ENCODE data around the gene MRPL36.

MRPL36 gene

DNA sequence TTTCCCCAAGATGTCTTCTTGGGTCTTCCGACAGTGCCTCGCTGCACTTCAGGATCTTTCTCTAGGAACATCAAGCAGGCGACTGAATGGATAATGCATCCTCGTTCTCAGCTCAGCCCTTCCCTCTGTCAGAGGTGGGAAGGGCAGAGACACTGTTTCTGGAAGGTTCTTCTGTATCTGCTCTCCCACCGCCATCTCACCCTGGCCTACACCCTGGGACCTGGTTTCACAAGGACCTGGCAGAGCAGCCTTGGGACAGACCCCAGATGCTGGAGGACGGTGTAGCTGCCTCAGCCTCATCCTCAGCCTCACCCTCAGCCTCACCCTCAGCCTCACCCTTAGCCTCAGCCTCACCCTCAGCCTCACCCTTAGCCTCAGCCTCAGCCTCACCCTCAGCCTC lies 18.5 kb downstream of the MRPL36 start:
- Histone ChIP-seq H2BK120ac (ENCODE audit: low read depth, low read length) (no peak overlapping the region), H3K23ac (ENCODE audit: low read length in 2 of 2) (no peak overlapping the region), H3K4me3 (ENCODE audit: insufficient read depth in 1 of 2, low read depth in 1 of 2, low read length in 2 of 2) (no peak overlapping the region), H3K4me1 (ENCODE audit: control insufficient read depth, insufficient read depth, low read depth, low read length) (peaks cover 7% of the 10 kb centered on the region), H3K9ac (ENCODE audit: low read length) (no peak overlapping the region), H3K27ac (ENCODE audit: low read length, poor library complexity, severe bottlenecking) (no peak overlapping the region), H2BK12ac (ENCODE audit: low read length in 2 of 2) (no peak overlapping the region), H3K18ac (ENCODE audit: low read depth in 1 of 2, low read length in 2 of 2) (no peak overlapping the region), H2BK5ac (ENCODE audit: low read depth, low read length, poor library complexity, severe bottlenecking) (no peak overlapping the region), H4K91ac (ENCODE audit: low read length) (no peak overlapping the region), H2AK5ac (ENCODE audit: low read length, severe bottlenecking) (no peak overlapping the region), H3K27me3 (ENCODE audit: control insufficient read depth in 1 of 2, insufficient read depth in 1 of 2, low read length in 2 of 2) (peaks cover 21 to 35% of the 10 kb centered on the region in 2 experiments), H2BK15ac (ENCODE audit: low read depth, poor library complexity, severe bottlenecking) (no peak overlapping the region), H3K4ac (ENCODE audit: low read depth in 1 of 2, low read length in 2 of 2) (no peak overlapping the region), H3K9me3 (ENCODE audit: control insufficient read depth, low read length) (no peaks in the 10 kb centered on the region), H3K4me2 (ENCODE audit: low read length, poor library complexity, severe bottlenecking) (no peak overlapping the region), H3K14ac (ENCODE audit: low read length in 2 of 2) (peak overlapping the region in 1 of 2 experiments; percentile 50), H3K36me3 (ENCODE audit: control insufficient read depth in 1 of 2, insufficient read depth in 2 of 2, low read depth in 1 of 2, low read length in 2 of 2) (no peaks in the 10 kb centered on the region), H3K79me1 (replicated peaks; ENCODE audit: low read length, poor library complexity, severe bottlenecking) (no peaks in the 10 kb centered on the region), H4K8ac (ENCODE audit: low read length) (no peak overlapping the region), H2AFZ (ENCODE audit: low read depth, low read length) (no peak overlapping the region)
- 88% methylated on average over 6 of the region's 6 CpGs for WGBS
- DNase-seq = no peak

DNA sequence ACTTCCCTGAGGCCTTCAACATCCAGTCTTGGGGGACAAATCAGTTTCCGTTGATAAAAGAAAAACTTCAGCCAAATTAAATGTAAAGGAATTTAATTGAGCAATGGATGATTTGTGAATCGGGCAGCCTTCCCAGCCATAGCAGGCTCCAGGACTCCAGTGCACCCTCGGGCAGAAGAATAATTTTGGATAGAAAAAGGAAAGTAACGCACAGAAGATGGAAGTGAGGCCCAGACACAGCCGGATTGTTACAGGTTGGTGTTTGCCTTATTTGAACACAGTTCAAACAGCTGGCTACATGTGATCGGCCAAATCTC lies 19.1 kb downstream of the MRPL36 start:
- H2BK12ac ChIP-seq (ENCODE audit: low read length in 2 of 2) = no peak overlapping the region
- H3K18ac ChIP-seq (ENCODE audit: low read depth in 1 of 2, low read length in 2 of 2) = no peak overlapping the region
- H3K27ac ChIP-seq (ENCODE audit: low read length, poor library complexity, severe bottlenecking) = no peak overlapping the region
- H3K4me1 ChIP-seq (ENCODE audit: control insufficient read depth, insufficient read depth, low read depth, low read length) = peaks cover 6% of the 10 kb centered on the region
- no peak for DNase-seq
- no peak overlapping the region for H2AFZ ChIP-seq (ENCODE audit: low read depth, low read length)
- H3K23ac ChIP-seq (ENCODE audit: low read length in 2 of 2) = no peak overlapping the region
- H3K9ac ChIP-seq (ENCODE audit: low read length) = no peak overlapping the region
- H2AK5ac ChIP-seq (ENCODE audit: low read length, severe bottlenecking) = no peak overlapping the region
- H3K36me3 ChIP-seq (ENCODE audit: control insufficient read depth in 1 of 2, insufficient read depth in 2 of 2, low read depth in 1 of 2, low read length in 2 of 2) = no peaks in the 10 kb centered on the region
- H4K91ac ChIP-seq (ENCODE audit: low read length) = no peak overlapping the region
- H3K4me2 ChIP-seq (ENCODE audit: low read length, poor library complexity, severe bottlenecking) = no peak overlapping the region
- H2BK5ac ChIP-seq (ENCODE audit: low read depth, low read length, poor library complexity, severe bottlenecking) = no peak overlapping the region
- H3K27me3 ChIP-seq (ENCODE audit: control insufficient read depth in 1 of 2, insufficient read depth in 1 of 2, low read length in 2 of 2) = peaks cover 21 to 35% of the 10 kb centered on the region in 2 experiments
- no peak overlapping the region for H2BK120ac ChIP-seq (ENCODE audit: low read depth, low read length)
- H3K79me1 ChIP-seq (replicated peaks; ENCODE audit: low read length, poor library complexity, severe bottlenecking) = no peaks in the 10 kb centered on the region
- WGBS = 94% methylated on average over 6 of the region's 6 CpGs
- no peak overlapping the region for H3K14ac ChIP-seq (ENCODE audit: low read length in 2 of 2)
- H4K8ac ChIP-seq (ENCODE audit: low read length) = no peak overlapping the region
- no peak overlapping the region for H3K4ac ChIP-seq (ENCODE audit: low read depth in 1 of 2, low read length in 2 of 2)
- no peak overlapping the region for H3K4me3 ChIP-seq (ENCODE audit: insufficient read depth in 1 of 2, low read depth in 1 of 2, low read length in 2 of 2)
- H2BK15ac ChIP-seq (ENCODE audit: low read depth, poor library complexity, severe bottlenecking) = no peak overlapping the region
- H3K9me3 ChIP-seq (ENCODE audit: control insufficient read depth, low read length) = no peaks in the 10 kb centered on the region

DNA sequence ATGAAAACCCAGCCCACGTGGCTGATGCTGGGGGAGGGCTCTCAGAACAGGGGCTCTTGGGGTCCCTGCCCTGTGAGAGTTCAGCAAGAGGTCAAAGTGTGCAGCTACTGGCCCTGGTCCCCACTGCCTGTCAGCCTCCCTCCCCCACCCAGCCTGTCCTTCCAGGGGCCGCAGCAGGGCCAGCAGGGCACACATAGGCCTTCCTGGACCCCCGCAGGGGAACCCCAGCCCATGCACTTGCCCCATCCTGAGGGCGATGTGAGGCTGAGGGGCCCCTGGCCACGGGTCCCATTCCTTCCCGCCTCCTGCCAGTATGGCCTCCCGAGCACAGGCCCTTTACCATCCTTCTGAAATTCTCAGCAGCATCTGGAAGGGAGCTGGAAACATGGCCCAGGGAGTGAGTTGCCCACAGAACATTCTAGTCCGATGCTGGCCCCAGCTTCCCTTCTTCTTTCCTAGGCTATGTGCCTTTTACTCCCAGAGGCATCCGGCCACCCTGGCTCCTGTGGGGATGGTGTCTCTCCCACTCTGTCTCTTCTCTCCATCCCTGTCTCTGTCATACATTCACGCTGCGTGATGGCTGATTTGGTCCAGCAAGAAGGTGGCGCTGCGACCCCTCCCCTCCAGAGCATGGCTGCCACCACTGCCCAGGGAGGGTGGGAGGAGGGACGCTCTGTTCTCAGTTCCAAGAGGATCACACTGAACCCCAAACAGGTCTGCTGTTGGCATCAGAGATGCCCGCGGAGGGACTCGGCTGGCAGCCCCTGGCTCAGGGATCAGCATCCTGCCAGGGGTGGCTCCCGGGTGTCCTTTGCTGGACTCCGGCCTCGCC lies 19.6 kb downstream of the MRPL36 start:
- no peak for DNase-seq
- Histone ChIP-seq H4K91ac (ENCODE audit: low read length) (peak overlapping the region; percentile 6), H4K8ac (ENCODE audit: low read length) (no peak overlapping the region), H3K23ac (ENCODE audit: low read length in 2 of 2) (no peak overlapping the region), H3K4me3 (ENCODE audit: insufficient read depth in 1 of 2, low read depth in 1 of 2, low read length in 2 of 2) (no peak overlapping the region), H3K14ac (ENCODE audit: low read length in 2 of 2) (no peak overlapping the region), H3K36me3 (ENCODE audit: control insufficient read depth in 1 of 2, insufficient read depth in 2 of 2, low read depth in 1 of 2, low read length in 2 of 2) (no peaks in the 10 kb centered on the region), H2BK15ac (ENCODE audit: low read depth, poor library complexity, severe bottlenecking) (no peak overlapping the region), H3K27me3 (ENCODE audit: control insufficient read depth in 1 of 2, insufficient read depth in 1 of 2, low read length in 2 of 2) (peaks cover 20 to 35% of the 10 kb centered on the region in 2 experiments), H3K27ac (ENCODE audit: low read length, poor library complexity, severe bottlenecking) (no peak overlapping the region), H3K18ac (ENCODE audit: low read depth in 1 of 2, low read length in 2 of 2) (no peak overlapping the region), H3K9me3 (ENCODE audit: control insufficient read depth, low read length) (no peaks in the 10 kb centered on the region), H3K4me1 (ENCODE audit: control insufficient read depth, insufficient read depth, low read depth, low read length) (peaks cover 6% of the 10 kb centered on the region), H3K4ac (ENCODE audit: low read depth in 1 of 2, low read length in 2 of 2) (no peak overlapping the region), H2AFZ (ENCODE audit: low read depth, low read length) (no peak overlapping the region), H3K79me1 (replicated peaks; ENCODE audit: low read length, poor library complexity, severe bottlenecking) (no peaks in the 10 kb centered on the region), H3K9ac (ENCODE audit: low read length) (no peak overlapping the region), H2AK5ac (ENCODE audit: low read length, severe bottlenecking) (no peak overlapping the region), H2BK12ac (ENCODE audit: low read length in 2 of 2) (no peak overlapping the region), H2BK120ac (ENCODE audit: low read depth, low read length) (no peak overlapping the region), H3K4me2 (ENCODE audit: low read length, poor library complexity, severe bottlenecking) (no peak overlapping the region), H2BK5ac (ENCODE audit: low read depth, low read length, poor library complexity, severe bottlenecking) (no peak overlapping the region)
- WGBS = 89% methylated on average over 20 of the region's 20 CpGs

DNA sequence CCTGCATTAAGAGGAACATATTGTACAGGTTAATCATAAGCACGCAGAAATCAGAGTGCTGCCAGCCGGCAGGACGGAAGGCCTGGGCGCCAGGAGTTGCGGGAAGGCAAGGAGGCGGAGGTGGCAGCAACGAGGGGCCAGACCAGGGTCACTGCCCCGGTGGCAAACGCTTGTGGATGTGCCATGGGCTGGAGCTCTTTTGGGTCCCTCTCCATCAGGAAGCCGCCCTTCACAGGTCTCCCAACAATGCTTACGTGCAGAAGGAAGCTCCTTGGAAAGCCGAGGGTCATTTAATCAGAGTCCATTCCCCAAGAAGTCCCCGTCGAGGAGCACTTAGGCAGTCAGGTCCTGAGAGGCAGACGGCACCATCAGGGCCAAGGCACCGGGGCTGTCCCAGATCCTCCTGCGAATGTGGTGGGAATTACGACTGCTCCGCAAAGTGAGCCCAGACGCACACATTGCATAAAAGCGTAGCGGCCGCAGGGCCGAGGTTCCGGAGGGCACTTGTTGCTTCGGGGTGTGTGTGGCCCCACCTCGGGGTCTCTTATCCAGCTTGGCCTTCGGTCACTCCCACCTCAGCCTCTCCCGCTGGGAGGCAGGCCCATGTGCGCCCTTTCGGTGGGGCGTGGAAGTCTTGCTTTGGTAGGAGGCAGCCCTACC lies 20.5 kb downstream of the MRPL36 start:
- H3K18ac ChIP-seq (ENCODE audit: low read depth in 1 of 2, low read length in 2 of 2) = no peak overlapping the region

More for the DNA sequence above, 20.5 kb downstream of the MRPL36 start:
- H3K23ac ChIP-seq (ENCODE audit: low read length in 2 of 2) = no peak overlapping the region
- no peak overlapping the region for H3K27ac ChIP-seq (ENCODE audit: low read length, poor library complexity, severe bottlenecking)
- 91% methylated on average over 32 of the region's 32 CpGs for WGBS
- H2BK15ac ChIP-seq (ENCODE audit: low read depth, poor library complexity, severe bottlenecking) = no peak overlapping the region
- no peaks in the 10 kb centered on the region for H3K36me3 ChIP-seq (ENCODE audit: control insufficient read depth in 1 of 2, insufficient read depth in 2 of 2, low read depth in 1 of 2, low read length in 2 of 2)
- peaks cover 12 to 28% of the 10 kb centered on the region in 2 experiments for H3K27me3 ChIP-seq (ENCODE audit: control insufficient read depth in 1 of 2, insufficient read depth in 1 of 2, low read length in 2 of 2)
- H4K8ac ChIP-seq (ENCODE audit: low read length) = no peak overlapping the region
- no peak overlapping the region for H4K91ac ChIP-seq (ENCODE audit: low read length)
- no peak overlapping the region for H3K9ac ChIP-seq (ENCODE audit: low read length)
- H3K4ac ChIP-seq (ENCODE audit: low read depth in 1 of 2, low read length in 2 of 2) = no peak overlapping the region
- no peak overlapping the region for H2BK5ac ChIP-seq (ENCODE audit: low read depth, low read length, poor library complexity, severe bottlenecking)
- H3K4me1 ChIP-seq (ENCODE audit: control insufficient read depth, insufficient read depth, low read depth, low read length) = peaks cover 6% of the 10 kb centered on the region
- no peaks in the 10 kb centered on the region for H3K9me3 ChIP-seq (ENCODE audit: control insufficient read depth, low read length)
- no peak overlapping the region for H2AFZ ChIP-seq (ENCODE audit: low read depth, low read length)
- no peak overlapping the region for H2BK12ac ChIP-seq (ENCODE audit: low read length in 2 of 2)
- no peak for DNase-seq
- no peak overlapping the region for H2AK5ac ChIP-seq (ENCODE audit: low read length, severe bottlenecking)
- H3K79me1 ChIP-seq (replicated peaks; ENCODE audit: low read length, poor library complexity, severe bottlenecking) = no peaks in the 10 kb centered on the region
- H3K4me3 ChIP-seq (ENCODE audit: insufficient read depth in 1 of 2, low read depth in 1 of 2, low read length in 2 of 2) = no peak overlapping the region
- no peak overlapping the region for H3K4me2 ChIP-seq (ENCODE audit: low read length, poor library complexity, severe bottlenecking)
- no peak overlapping the region for H3K14ac ChIP-seq (ENCODE audit: low read length in 2 of 2)
- H2BK120ac ChIP-seq (ENCODE audit: low read depth, low read length) = no peak overlapping the region

Measured in mesenchymal stem cell (in vitro differentiated cells and primary cell).